ENCODE data around the gene RRAS.

Gene RRAS

DNA sequence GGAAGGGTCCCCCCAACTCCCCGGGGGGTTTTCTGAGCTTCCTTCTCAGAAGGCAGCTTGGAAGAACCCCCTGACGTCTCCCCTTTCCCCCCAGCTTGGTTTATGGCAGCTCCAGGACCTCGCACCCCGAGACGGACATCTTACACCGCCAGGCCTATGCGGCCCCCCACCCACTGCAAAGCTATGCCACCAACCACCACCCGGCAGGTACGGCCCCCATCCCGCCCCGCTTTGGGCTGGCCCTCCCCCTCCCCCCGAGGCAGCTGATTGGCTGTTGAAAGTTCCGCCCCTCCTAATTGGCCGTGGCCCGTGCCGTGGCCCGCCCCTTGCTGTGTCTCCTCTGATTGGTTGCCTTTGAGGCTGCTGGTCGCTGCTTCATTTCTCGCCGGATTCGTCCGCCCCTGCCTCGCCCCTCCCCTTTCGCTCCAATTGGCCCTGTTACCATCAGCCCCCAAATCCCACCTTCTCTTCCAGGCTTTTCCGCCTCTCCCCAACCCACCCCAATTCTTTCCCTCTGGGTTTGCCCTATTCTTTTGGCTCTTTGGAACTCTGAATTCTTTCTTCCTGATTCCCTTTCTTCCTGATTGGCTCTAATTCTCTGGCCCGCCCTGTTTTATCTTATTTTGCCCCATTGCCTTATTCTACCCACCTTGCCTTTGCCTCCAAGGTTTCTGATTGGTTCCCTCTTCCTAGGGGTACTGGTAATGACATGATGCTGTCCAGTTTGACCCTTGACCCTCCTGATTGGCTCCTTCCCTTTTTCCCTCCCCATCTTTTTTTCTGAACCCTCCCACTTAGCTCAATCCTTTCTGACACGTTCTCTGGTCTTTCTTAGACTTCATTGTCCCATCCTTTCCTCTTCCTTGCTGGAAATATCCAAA is 46.5 kb downstream of the RRAS start:
- peak; percentile 88 for DNase-seq

DNA sequence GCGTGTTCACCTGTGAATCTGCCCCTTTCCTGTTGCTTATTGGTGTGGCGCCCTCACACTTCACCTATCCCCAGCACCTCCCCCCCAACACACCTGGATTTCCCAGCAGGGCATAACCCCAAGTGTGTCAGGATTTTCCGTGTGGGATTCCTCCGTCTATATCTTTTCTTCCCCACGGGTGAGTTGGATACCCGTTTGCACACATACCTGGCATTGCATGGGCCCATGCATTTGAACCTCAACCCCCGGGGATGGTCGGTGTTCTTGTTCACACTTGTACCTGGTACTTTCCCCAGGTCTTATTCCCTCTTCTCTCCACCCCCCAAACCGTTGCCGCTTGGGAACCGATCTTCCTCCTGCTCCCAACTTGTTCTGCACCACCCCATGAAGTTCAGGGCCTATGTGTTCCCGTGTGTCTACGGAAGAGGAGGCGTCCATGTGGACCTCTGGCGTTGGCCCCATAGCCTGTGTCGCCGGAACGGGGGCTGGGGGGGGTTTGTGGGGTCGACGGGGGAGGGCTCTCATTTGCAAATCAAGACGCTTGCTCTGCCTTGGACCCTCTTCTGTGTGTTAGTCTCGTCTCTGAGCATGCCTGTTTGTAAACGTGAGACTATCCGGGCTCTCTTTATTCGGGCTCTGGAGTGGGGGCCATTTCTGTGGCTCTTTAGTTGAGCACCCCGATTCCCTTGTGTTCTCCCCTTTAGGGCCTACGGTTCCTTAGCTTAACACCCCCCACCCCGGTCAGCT is 47.3 kb downstream of the RRAS start:
- DNase-seq = peak; percentile 31

DNA sequence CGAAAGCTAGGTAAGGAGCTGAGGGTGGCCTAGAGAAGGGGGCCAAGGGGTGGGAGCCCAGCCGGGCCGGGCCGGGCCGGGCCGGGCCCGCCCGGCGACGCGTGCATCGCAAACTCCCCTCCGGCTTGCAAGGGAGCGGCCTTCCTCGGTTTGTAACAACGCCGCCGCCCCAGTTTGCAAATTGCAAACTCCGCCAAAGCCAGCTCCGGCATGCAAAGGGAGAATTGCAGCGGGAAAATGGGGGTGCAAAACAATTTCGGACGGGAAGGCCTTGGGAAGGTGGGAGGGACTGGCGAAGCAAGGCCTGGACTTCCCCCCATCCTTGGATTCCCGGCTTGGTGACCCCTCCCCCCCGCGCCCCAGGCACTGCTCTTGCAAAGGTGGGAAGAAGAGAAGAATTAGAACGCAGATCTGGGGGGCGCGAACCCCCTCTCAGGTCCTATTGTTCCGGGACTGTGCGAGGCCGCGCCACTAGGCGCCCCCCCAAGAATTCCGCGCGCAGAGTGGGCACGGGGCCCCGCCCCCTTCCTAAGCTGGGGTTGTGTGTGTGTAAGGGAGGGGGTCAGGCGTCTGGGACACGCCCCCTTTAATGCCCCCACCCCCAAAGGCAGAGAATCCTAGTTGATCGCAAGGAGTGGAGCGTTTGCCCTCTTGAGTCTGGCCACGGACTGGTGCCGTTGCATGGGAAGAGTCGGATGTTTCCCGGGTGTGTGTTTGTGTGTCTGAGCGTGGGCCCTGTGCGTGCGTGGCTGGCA is 48.0 kb downstream of the RRAS start:
- DNase-seq = peak; percentile 38

DNA sequence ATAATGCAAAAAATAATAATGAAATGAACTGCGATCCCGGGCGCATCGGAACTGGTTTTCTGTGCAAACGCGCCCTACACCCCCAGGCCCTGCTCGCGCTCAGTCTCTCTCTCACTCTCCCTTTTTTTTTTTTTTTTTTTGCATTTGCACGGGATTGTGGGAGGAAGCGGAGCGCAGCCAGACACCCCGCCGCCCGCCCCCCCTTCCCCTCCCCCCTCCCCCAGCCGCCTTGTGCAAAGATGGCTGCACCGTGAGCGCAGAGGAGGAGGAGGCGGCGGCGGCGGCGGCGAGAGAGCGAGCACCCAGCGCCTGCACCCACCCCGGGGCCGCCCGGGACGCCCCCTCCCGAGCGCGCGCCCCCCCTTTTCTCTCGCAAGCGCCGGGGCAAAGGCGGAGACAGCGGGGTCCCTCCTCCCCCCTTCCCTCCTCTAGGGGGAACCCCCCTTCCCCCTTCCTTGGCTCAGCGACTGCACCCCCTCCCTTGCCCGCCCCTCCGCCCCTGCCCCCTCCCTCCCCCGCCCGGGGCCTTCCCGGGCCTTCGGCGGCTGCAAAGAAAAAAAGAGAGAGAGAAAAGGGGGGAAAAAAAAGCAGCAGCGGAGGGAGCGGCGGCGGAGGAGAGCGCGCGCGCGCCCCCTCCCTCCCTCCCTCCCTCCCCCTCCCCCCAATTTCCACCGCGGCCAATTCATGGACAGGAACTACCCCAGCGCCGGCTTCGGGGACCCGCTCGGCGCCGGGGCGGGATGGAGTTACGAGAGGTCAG is 48.8 kb downstream of the RRAS start, which contains the start of gene PRR12:
PRR12 (plus strand) TSS at position 212 of the 760 bp plus-strand sequence; CDS start at position 685, 473 bp downstream.
- peak; percentile 68 for DNase-seq

DNA sequence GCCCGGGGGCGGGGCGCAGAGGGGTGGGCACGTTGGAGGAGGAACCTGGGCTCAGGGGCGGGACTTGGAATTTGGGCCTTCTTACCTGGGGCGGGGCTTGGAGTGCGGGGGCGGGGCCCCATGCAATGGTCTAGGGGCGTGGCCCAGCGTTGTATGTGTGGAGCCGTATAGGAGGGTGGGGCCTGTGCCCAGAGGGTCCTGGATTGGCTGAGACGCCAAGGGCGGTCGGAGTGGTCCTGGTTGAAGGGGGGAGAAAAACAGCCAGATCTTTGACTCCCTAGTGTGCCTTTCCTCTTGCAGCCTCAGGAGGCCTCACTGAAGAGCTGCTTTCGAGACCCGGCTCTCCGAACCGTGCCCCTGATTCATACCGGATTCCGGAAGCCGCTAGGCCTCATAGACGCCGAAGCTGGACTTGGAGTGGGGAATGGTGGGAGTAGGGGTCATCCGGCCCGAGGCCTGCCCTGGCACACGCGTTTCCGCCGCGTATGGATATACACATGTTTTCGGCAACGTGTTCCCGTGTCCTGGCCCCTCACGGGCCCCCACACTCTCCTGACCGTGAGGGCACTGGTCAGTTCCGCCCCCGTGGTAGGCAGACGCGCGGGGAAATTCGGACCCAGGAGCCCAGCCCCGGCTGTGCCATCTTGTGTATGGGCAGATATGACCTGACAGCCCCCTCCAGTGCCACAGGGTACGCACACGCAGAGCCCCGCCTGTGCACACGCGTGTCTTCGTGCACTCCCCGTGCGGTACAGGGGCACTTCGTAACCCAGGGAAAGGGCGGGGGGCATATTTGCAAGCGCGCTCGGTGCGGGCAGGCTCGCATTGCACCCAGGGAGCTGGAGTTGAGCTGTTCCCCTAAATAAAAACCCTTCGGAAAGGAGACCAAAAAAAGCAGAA is 49.6 kb downstream of the RRAS start:
- DNase-seq = peak; percentile 92

DNA sequence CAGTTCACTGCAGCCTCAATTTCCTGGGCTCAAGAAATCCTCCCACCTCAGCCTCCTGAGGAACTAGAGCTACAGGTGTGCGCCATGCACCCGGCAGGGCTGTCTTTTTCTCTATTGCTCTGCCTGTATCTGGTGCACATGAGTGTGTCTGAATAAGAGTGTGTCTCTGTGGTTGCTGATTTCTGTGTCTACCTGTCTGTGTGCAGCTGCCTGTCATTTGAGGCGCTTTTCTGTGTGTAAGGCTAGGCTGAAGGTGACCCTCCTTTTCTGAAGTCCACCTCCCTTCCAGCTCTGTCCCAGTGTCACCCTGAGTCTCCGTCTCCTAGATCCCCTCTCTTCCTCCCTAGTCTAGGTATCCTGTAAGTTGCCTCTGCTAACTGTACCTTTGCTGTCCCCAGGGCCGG is 50.4 kb downstream of the RRAS start:
- DNase-seq = no peak

DNA sequence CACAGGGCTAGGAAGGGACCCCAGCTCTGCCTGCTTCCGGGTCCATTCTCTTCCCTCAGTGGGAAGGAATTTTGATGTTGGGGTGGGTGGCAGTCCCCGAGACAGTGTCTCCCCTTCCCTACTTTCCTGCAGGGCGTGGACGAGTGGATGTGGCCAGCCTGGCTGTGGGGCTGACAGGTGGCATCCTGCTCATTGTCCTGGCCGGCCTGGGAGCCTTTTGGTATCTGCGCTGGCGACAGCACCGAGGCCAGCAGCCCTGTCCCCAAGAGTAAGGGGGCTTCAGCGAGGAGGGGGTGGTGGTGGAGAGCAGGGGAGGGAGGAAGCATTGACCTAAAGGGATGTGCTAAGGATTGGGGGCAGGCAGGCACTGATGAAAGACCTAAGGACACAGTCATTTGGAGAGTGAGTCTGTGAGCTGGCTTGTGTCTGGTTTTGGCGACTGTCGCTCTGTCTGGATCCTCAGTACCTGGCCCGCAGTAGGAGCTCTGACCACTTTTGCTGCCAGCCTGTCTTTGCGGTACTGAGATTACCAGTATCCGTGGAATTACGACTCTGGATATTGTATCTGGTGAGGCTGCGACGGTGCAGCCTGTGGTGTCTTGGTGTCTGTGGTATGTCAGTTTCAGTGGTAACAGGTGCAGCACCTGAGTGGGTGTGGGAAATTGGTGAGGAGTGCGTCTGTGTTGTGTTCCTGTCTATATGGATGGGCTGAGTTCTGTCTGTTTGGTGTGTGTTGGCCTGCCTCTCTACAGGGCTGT is 51.4 kb downstream of the RRAS start:
- DNase-seq = no peak

DNA sequence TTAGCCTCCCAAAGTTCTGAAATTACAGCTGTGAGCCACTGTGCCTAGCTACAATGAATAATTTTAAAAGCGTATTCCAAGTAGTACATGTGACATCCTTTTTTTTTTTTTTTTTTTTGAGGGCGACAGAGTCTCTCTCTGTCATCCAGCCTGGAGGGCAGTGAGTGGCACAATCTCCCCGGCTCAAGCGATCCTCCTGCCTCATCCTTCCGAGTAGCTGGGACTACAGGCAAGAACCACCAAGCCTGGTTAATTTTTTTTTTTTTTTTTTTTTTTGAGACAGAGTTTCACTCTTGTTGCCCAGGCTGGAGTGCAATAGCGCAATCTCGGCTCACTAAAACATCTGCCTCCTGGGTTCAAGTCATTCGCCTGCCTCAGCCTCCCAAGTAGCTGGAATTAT is 52.7 kb downstream of the RRAS start:
- no peak for DNase-seq

All from activated effector memory CD4-positive, alpha-beta T cell treated with Interleukin-2 at 50 U/mL for 16 hours (primary cell).